Subcutaneous adipose tissue (tissue), 4 donors: ENCODE results near the gene HNRNPLL. TPM values are rescaled to one million over a fixed set of nuclear protein-coding genes. Genes with fewer than 3 reads are reported as not detected.

Source experiments
- total RNA-seq, 4 donors: library from RNA; depleted of rRNA; stranded (reverse); fragments of >200 nt; gene quantifications; one replicate each; pipeline ENCODE4 v1.1.0, GENCODE V29; 2016
- TF ChIP-seq, protein P1 (sequence below): fragments of 450-650 bp; IDR thresholded peaks from one replicate; pipeline ENCODE4 v1.5.1; 2016; ENCODE audit warnings: low read depth, mild to moderate bottlenecking, control low read depth, antibody characterized with exemption, moderate library complexity

The HNRNPLL gene
- total RNA-seq, 4 donors from 2014 or later: 38.2 to 66.7 (median 54.1) TPM

- TF ChIP-seq, protein P1, sequence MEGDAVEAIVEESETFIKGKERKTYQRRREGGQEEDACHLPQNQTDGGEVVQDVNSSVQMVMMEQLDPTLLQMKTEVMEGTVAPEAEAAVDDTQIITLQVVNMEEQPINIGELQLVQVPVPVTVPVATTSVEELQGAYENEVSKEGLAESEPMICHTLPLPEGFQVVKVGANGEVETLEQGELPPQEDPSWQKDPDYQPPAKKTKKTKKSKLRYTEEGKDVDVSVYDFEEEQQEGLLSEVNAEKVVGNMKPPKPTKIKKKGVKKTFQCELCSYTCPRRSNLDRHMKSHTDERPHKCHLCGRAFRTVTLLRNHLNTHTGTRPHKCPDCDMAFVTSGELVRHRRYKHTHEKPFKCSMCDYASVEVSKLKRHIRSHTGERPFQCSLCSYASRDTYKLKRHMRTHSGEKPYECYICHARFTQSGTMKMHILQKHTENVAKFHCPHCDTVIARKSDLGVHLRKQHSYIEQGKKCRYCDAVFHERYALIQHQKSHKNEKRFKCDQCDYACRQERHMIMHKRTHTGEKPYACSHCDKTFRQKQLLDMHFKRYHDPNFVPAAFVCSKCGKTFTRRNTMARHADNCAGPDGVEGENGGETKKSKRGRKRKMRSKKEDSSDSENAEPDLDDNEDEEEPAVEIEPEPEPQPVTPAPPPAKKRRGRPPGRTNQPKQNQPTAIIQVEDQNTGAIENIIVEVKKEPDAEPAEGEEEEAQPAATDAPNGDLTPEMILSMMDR: no peak
Observed at GRCh38 chr2:38613849-38614213, 11.1 kb upstream of the HNRNPLL start.

- TF ChIP-seq, protein P1: no peak
Observed at GRCh38 chr2:38613126-38613848, 10.6 kb upstream of the HNRNPLL start.

GRCh38 chr2:38610851-38611801 is 8.4 kb upstream of the HNRNPLL start:
- TF ChIP-seq, protein P1: no peak

DNA sequence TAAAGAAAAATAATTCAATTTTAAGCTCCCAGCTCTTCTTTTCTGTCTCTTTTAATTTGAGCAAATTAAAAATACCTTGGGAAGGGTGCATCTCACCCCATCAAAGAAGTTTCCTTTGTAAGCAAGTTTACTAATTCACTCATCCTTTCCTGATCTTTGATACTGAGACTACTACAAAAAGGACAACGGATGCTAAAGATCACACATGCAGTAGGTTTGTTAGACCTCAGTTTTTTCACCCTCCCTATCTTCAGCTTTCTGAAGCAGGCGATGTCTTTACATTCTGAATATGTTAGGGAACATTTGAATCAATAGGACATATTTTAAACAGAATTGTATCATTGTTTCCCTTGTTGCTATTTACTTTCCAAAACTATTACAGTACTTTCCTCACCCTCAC is 6.0 kb upstream of the HNRNPLL start:
- TF ChIP-seq, protein P1: no peak

GRCh38 chr2:38605298-38605830 is 2.6 kb upstream of the HNRNPLL start:
- TF ChIP-seq, protein P1: no peak

DNA sequence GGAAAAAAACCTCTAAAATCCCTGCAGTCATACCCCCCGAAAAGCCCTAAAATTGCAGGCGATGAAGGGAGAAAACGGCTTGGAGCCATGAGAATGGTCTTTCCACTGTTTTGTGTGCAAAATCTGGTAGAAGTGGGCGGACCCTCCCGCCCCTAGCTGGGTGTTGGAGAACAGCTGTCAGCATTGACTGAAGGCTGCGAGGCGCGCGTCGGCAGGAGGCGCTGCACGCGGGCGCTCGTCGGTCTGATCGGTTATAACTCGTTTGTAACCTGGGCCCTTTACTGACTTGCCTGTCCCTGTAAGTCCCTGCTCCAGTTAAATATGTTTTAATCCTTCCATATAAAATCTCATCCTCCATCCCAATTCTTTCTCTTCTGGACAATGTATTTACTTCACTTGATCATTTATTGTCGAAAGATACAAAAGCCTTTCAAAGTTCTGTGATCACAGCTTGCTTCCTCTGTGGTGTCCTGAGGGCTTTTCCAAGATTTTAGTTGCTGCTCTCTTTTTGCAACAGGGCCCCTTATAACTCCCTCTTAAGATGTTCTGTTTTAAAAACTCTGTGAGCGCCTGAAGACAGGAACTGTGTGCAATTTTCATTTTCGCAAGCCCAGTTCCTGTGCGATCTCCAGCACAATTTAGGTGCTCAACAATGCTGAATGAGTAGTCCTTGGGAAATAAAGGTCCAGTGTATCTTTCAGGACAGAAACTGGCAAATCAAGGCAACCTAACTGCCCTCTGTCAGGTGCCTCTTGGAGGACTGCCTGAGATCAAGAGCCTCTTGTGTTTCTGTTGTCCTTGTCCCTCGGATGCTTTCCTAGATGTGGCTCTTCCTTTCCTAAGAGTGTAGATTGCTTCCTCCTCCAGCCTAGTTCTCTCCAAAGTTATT is 918 bp upstream of the HNRNPLL start:
- TF ChIP-seq, protein P1: no peak
